GM20000 (cell line): Measurements from ENCODE around the gene LMLN.

Source experiments
- DNase-seq: peaks from one replicate; pipeline ENCODE4 v3.0.0; 2012; ENCODE audit warnings: low spot score
- TF ChIP-seq, protein P1 (sequence below): IDR thresholded peaks from 2 replicates; pipeline ENCODE4 v1.5.1; 2012; ENCODE audit warnings: mild to moderate bottlenecking, control low read depth; ENCODE audit errors: extremely low read depth, missing control alignments

LMLN gene

DNA sequence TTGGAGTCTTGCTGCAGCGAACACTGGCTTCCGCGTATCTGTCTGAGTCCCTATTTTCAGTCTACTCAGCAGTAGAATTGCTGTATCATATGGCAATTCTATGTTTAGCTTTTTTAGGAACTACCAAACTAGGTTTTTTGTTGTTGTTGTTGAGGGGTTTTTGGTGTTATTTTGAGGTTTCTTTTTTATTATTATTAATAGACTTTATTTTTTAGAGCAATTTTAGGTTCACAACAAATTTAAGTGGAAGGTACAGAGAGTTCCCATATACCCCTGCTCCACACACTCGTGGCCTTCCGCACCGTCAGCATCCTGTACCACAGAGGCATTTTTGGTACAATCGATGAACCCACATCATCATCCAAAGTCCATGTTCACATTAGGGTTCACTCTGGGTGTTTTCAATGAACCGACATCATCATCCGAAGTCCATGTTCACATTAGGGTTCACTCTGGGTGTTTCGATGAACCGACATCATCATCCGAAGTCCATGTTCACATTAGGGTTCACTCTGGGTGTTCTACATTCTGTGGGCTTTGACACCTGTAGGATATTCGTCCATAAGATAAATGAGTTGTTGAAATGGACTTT, 67.9 kb downstream of the LMLN start:
- no peak for DNase-seq
- TF ChIP-seq, protein P1, sequence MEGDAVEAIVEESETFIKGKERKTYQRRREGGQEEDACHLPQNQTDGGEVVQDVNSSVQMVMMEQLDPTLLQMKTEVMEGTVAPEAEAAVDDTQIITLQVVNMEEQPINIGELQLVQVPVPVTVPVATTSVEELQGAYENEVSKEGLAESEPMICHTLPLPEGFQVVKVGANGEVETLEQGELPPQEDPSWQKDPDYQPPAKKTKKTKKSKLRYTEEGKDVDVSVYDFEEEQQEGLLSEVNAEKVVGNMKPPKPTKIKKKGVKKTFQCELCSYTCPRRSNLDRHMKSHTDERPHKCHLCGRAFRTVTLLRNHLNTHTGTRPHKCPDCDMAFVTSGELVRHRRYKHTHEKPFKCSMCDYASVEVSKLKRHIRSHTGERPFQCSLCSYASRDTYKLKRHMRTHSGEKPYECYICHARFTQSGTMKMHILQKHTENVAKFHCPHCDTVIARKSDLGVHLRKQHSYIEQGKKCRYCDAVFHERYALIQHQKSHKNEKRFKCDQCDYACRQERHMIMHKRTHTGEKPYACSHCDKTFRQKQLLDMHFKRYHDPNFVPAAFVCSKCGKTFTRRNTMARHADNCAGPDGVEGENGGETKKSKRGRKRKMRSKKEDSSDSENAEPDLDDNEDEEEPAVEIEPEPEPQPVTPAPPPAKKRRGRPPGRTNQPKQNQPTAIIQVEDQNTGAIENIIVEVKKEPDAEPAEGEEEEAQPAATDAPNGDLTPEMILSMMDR = no peak

DNA sequence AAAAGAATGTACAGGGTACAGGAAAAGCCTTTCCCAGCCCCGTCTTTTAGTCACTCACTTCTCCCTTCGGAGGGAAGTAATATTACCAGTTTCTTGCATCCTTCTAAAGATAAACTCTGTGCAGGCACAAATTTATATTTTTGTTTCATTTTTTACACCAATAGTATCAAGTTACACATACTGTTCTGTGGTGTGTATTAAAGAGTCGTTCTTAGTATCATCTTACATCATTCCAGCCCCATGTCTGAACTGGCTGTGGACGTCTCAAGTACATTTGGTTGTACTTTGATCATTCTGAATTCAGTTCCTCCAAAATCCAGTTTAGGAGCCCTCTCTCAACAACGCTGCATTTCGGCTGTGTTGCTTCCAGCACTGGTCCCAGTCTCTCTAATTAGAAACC, 68.7 kb downstream of the LMLN start:
- DNase-seq = no peak

DNA sequence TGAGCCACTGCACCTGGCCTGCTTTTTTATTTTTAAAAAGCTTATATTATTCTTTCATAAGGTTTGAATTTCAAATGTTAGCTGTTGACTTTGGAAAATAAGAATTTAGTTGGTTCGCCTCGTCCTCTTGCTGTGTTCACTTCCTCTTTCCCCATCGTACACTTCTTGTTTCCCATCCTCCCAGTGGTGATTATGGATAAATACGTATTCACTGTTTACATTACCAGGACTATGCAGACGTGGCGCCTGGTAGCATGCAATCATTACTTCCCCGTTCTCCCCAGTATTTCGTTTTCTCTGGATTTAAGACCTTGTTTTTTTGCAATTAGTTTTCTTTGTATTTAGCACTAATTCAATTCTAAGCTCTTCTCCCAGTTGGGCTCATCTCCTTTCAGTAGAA, 70.1 kb downstream of the LMLN start:
- no peak for DNase-seq
- TF ChIP-seq, protein P1 = no peak

More for the DNA sequence above, 68.7 kb downstream of the LMLN start:
- TF ChIP-seq, protein P1 = no peak

DNA sequence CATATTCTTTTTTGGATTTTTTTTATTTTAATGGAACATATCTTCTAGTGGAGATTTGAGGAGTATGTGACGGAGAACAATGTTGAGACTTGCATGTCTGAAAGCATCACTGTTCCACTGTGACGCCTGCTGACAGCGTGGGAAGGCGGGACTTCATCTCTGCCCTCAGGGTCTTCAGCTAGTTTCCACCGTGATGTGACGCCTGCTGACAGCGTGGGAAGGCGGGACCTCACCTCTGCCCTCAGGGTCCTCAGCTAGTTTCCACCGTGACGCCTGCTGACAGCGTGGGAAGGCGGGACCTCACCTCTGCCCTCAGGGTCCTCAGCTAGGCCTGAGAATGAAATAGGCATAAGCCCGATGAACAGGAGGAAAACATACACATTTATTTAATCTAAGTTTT, 70.7 kb downstream of the LMLN start:
- DNase-seq = no peak
- TF ChIP-seq, protein P1 = no peak

DNA sequence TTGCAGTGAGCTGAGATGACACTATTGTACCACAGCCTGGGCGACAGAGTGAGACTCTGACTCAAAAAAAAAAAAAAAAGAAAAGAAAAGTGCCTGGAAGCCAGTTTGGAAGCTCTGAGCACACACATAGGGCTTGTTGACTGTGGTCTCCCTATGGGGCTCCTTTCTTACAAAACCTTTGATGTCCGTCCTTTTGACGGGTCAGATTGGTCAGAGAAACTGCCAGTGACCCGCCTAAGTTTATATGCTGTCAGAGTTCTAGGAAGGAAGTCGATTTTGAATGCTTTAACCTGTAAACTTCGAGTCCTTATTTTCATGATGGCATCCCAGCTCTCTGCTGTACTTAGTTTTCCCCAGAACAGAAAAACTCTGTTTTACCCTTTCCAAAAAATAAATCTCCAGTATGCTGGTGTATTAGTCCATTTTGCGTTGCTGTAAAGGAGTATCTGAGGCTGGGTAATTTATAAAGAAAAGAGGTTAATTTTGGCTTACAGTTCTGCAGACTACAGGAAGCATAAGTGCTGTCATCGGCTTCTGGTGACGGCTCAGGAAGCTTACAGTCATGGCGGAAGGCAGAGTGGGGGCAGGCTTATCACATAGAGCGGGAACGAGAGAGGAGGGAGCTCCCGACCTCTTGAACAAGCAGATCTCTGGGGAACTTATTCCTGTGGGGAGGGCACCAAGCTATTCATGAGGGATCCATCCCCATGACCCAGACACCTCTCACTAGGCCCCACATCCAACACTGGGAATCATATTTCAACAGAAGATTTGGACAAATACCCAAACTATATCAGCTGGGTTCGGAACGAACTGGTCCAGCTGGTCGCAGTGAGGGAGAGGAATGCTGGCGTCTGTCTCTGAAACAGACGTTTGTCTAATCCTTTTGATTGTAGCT, 72.3 kb downstream of the LMLN start:
- TF ChIP-seq, protein P1 = no peak
- DNase-seq = no peak

DNA sequence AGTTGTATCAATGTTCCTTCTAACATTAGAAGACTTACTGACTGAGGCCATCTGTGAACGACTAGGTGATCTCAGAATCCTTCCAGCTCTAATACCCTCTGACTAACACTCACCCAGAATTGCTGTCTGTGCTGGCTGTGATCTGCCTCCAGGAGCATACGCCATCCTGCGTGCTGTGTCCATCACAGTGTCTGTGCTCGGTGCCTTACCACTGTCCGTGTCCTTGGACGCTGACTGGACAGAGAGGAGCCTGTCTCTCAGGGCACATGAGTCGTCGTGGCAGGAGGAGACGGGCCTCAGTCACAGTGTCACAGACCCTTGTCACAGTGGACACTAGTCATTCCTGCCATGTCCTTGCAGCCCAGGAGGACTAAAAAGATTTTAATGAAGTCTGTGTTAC, 83.1 kb downstream of the LMLN start:
- TF ChIP-seq, protein P1 = no peak
- no peak for DNase-seq

DNA sequence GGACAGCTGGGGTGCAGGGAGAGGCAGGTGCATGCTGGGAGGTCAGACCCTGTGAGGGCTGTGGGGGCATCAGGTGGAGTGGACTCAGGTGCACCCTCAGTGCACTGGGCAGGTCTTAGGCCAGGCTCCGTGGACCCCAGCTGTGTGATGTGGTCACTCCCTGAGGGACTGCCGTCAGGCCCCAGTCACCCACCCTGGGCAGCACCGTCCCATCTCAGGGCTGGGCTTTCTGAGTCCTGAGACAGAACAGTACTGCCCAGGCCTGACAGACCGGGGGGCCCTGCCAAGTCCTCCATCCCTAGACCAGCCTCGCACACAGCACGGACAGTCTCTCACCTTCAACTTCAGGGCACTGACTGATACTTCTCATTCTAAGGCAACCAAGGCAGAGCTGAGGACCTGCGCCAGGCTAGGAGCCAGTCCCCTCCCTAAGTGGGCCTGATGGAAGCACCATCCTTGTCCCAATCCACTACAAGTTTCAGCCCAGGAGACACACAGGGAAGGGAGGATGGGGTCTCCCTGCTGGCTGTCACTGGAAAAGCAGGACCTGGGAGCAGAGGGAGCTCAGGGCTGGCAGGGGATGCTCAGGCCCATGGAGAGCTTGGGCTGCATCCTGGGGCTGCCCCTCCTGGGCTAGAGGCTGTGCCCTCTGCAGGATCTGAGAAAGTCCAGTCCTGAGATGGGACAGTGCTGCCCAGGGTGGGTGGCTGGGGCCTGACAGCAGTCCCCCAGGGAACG, 86.3 kb downstream of the LMLN start:
- TF ChIP-seq, protein P1 = no peak
- no peak for DNase-seq
